H9 (cell line): ENCODE data around the gene SDC4. TPM values are rescaled to one million over a fixed set of nuclear protein-coding genes. Genes with fewer than 3 reads are reported as not detected.

Experiments used
- DNase-seq: peaks from one replicate; pipeline ENCODE4 v3.0.0-alpha.2; 2017
- H2AFZ ChIP-seq: one replicate; pipeline ENCODE4 v1.6.1; 2013; ENCODE audit warnings: mild to moderate bottlenecking, low read length, control low read depth, moderate library complexity
- H2AK5ac ChIP-seq: 2 replicates; pipeline ENCODE4 v1.6.1; 2013; ENCODE audit warnings: low read length, control low read depth, mixed read lengths; ENCODE audit not compliant: insufficient read length
- H2BK120ac ChIP-seq: one replicate; pipeline ENCODE4 v1.6.1; 2013; ENCODE audit warnings: low read depth, mild to moderate bottlenecking, low read length, control low read depth, inconsistent platforms; ENCODE audit not compliant: poor library complexity, severe bottlenecking
- H2BK12ac ChIP-seq: 2 replicates; pipeline ENCODE4 v1.6.1; 2013; ENCODE audit warnings: low read length, control low read depth, mixed read lengths, low read depth; ENCODE audit not compliant: insufficient read length
- H2BK15ac ChIP-seq: 2 replicates; pipeline ENCODE4 v1.6.1; 2013; ENCODE audit warnings: low read depth, low read length, control low read depth
- H2BK20ac ChIP-seq: one replicate; pipeline ENCODE4 v1.6.1; 2013; ENCODE audit warnings: low read depth, mild to moderate bottlenecking, low read length, control low read depth, inconsistent platforms; ENCODE audit not compliant: poor library complexity, severe bottlenecking
- H2BK5ac ChIP-seq: 2 replicates; pipeline ENCODE4 v1.6.1; 2013; ENCODE audit warnings: low read length, control low read depth, mixed read lengths; ENCODE audit not compliant: insufficient read length
- H3K14ac ChIP-seq: 2 replicates; pipeline ENCODE4 v1.6.1; 2013; ENCODE audit warnings: low read length, control low read depth; ENCODE audit not compliant: insufficient read depth
- H3K18ac ChIP-seq: 2 replicates; pipeline ENCODE4 v1.6.1; 2013; ENCODE audit warnings: low read depth, mild to moderate bottlenecking, mixed read lengths, low read length, control low read depth; ENCODE audit not compliant: insufficient read length
- H3K23ac ChIP-seq: 2 replicates; pipeline ENCODE4 v1.6.1; 2013; ENCODE audit warnings: low read length, control low read depth, mixed read lengths, low read depth; ENCODE audit not compliant: insufficient read length
- H3K23me2 ChIP-seq: 2 replicates; pipeline ENCODE4 v1.6.1; 2013; ENCODE audit warnings: low read depth, mild to moderate bottlenecking, mixed read lengths, low read length, control low read depth; ENCODE audit not compliant: insufficient read length, poor library complexity, severe bottlenecking
- H3K27ac ChIP-seq: 2 replicates; pipeline ENCODE4 v1.5.1; 2013; ENCODE audit warnings: low read length, control low read depth, mixed read lengths, low read depth; ENCODE audit not compliant: insufficient read length
- H3K27me3 ChIP-seq: 2 replicates; pipeline ENCODE4 v1.6.1; 2013; ENCODE audit warnings: low read length, control low read depth, inconsistent platforms; ENCODE audit not compliant: insufficient read depth
- H3K4ac ChIP-seq: 2 replicates; pipeline ENCODE4 v1.6.1; 2013; ENCODE audit warnings: low read depth, mild to moderate bottlenecking, control low read depth, inconsistent platforms, low read length, moderate library complexity
- H3K4me1 ChIP-seq: 2 replicates; pipeline ENCODE4 v1.6.1; 2013; ENCODE audit warnings: low read length, control low read depth, inconsistent platforms; ENCODE audit not compliant: insufficient read depth
- H3K4me2 ChIP-seq: 2 replicates; pipeline ENCODE4 v1.6.1; 2013; ENCODE audit warnings: low read length, control low read depth, mixed read lengths; ENCODE audit not compliant: insufficient read length, insufficient read depth
- H3K56ac ChIP-seq: 2 replicates; pipeline ENCODE4 v1.6.1; 2013; ENCODE audit warnings: low read depth, mild to moderate bottlenecking, mixed read lengths, low read length, control low read depth; ENCODE audit not compliant: insufficient read length
- H3K79me1 ChIP-seq: 2 replicates; pipeline ENCODE4 v1.6.1; 2013; ENCODE audit warnings: low read depth, mild to moderate bottlenecking, moderate library complexity, low read length, control low read depth, inconsistent platforms; ENCODE audit not compliant: insufficient read depth, poor library complexity, severe bottlenecking
- H3K79me2 ChIP-seq: 2 replicates; pipeline ENCODE4 v1.6.1; 2013; ENCODE audit warnings: low read length, control low read depth, inconsistent platforms; ENCODE audit not compliant: insufficient read depth
- H3K9ac ChIP-seq: 2 replicates; pipeline ENCODE4 v1.6.1; 2013; ENCODE audit warnings: low read length, control low read depth, mixed read lengths; ENCODE audit not compliant: insufficient read length; ENCODE audit errors: extremely low read depth
- H3K9me3 ChIP-seq: one replicate; pipeline ENCODE4 v1.6.1; 2013; ENCODE audit warnings: low read depth, low read length, inconsistent platforms; ENCODE audit not compliant: control insufficient read depth
- H3T11ph ChIP-seq: one replicate; pipeline ENCODE4 v1.6.1; 2013; ENCODE audit warnings: mild to moderate bottlenecking, low read length, control low read depth, inconsistent platforms
- H4K20me1 ChIP-seq: one replicate; pipeline ENCODE4 v1.6.1; 2013; ENCODE audit not compliant: control insufficient read depth, insufficient read length, insufficient read depth
- H4K5ac ChIP-seq: 2 replicates; pipeline ENCODE4 v1.6.1; 2013; ENCODE audit warnings: low read depth, mild to moderate bottlenecking, mixed read lengths, low read length, control low read depth; ENCODE audit not compliant: insufficient read length
- H4K8ac ChIP-seq: replicated peaks from 2 replicates; pipeline ENCODE4 v1.6.1; 2013; ENCODE audit warnings: low read length, control low read depth, mixed read lengths, low read depth; ENCODE audit not compliant: insufficient read length
- H4K91ac ChIP-seq: 2 replicates; pipeline ENCODE4 v1.6.1; 2013; ENCODE audit warnings: low read depth, mild to moderate bottlenecking, moderate library complexity, mixed read lengths, low read length, control low read depth; ENCODE audit not compliant: insufficient read length
- H3K27ac Mint-ChIP-seq, 3 experiments: 2 replicates in 2 of 3; 3 replicates in 1 of 3; pipeline ENCODE4 v1.8.0; 2020 to 2021; ENCODE audit warnings: mixed read lengths in 3 of 3, mild to moderate bottlenecking in 1 of 3, moderate library complexity in 1 of 3
- H3K27me3 Mint-ChIP-seq: 2 replicates; pipeline ENCODE4 v1.8.0; 2021; ENCODE audit warnings: low read depth, mild to moderate bottlenecking, moderate library complexity, mixed read lengths
- H3K36me3 Mint-ChIP-seq, 3 experiments: 2 replicates in 2 of 3; 3 replicates in 1 of 3; pipeline ENCODE4 v1.8.0; 2020 to 2021; ENCODE audit warnings: low read depth in 3 of 3, mixed read lengths in 3 of 3; ENCODE audit not compliant: insufficient read depth in 1 of 3
- H3K4me1 Mint-ChIP-seq, 2 experiments: 2 replicates each; pipeline ENCODE4 v1.8.0; 2020; ENCODE audit warnings: mixed read lengths in 2 of 2
- H3K4me3 Mint-ChIP-seq, 2 experiments: 2 replicates in 1 of 2; 3 replicates in 1 of 2; pipeline ENCODE4 v1.8.0; 2020 to 2021; ENCODE audit warnings: mild to moderate bottlenecking in 2 of 2, mixed read lengths in 2 of 2, moderate library complexity in 1 of 2
- H3K9me3 Mint-ChIP-seq, 2 experiments: 2 replicates in 1 of 2; 3 replicates in 1 of 2; pipeline ENCODE4 v1.8.0; 2020; ENCODE audit warnings: mild to moderate bottlenecking in 2 of 2, mixed read lengths in 2 of 2, moderate library complexity in 1 of 2
- WGBS: extraction: QIAGEN DNeasy Blood & Tissue Kit; methylation state at CpG from one replicate; pipeline ENCODE4 v1.1.7; 2013; ENCODE audit warnings: missing lambda C conversion rate, low lambda C conversion rate, mixed read lengths; ENCODE audit not compliant: insufficient read length; ENCODE audit errors: extremely low coverage; 5-methylcytosine and 5-hydroxymethylcytosine counted together
- total RNA-seq: library from RNA; stranded (reverse); gene quantifications from 2 replicates; pipeline ENCODE4 v1.2.1, GENCODE V29; 2021
- TF ChIP-seq, protein P1 (sequence below): fragments of 200-600 bp; sonication (generic); conservative IDR thresholded peaks from 3 replicates; pipeline ENCODE4 v1.8.0; 2021; ENCODE audit warnings: antibody characterized with exemption, mild to moderate bottlenecking

The SDC4 gene
- total RNA-seq, 1 experiment from 2014 or later: 50.7 TPM

DNA sequence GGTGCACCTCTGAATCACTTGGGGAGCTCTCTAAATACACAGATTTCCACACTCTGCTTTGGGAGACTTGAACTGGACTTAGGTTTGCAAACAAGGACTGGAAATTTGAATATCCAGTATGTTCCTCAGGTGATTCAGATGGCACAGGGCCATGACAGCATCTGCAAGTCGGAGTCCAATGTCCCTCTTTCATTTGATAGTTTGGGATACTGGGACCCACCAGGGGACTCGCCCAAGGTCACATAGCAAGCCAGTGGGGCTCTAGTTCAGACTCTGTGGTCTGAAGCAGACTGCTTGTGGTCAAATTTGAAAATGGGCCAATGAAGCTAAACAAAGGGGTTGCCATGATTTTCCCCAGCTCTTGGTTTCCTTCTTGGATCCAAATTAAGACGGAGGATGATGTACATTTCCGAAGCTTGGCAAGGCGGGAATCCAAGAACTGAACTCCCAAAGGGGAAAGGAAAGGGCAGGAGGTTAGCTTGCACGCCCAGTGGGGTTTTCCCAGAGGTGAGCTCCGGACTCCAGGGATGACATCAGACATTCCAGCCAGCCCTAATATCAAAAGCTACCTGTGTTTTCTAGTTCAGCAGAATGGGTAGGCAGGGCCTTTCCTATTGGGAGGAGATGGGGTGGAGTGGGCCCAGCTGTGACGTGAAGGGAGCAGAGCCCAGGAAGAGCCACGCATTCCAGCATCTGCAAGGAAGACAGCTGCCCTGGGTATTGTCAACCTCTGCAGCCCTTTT is 11.4 kb upstream of the SDC4 start:
- H3K4me1 Mint-ChIP-seq: peaks cover 35 to 41% of the 10 kb centered on the region in 2 experiments
- no peak overlapping the region for H4K5ac ChIP-seq
- no CpG with 5 or more reads among the region's 9 CpGs for WGBS
- no peak overlapping the region; a peak in 1 of 7 replicates for H3K27ac Mint-ChIP-seq
- no peak overlapping the region for H3K18ac ChIP-seq
- DNase-seq: no peak
- peaks cover 9% of the 10 kb centered on the region for H3K23me2 ChIP-seq
- no peaks in the 10 kb centered on the region for H3K9me3 ChIP-seq
- H3K36me3 Mint-ChIP-seq: no peaks in the 10 kb centered on the region
- no peak overlapping the region for H4K91ac ChIP-seq
- no peak overlapping the region for H2AK5ac ChIP-seq
- no peak overlapping the region for H2BK5ac ChIP-seq
- H3K4ac ChIP-seq: no peak overlapping the region
- no peak overlapping the region for H2BK12ac ChIP-seq
- peaks cover 6% of the 10 kb centered on the region; the same call in 1 of the 2 replicates for H3K4me1 ChIP-seq
- no peak overlapping the region for H2BK20ac ChIP-seq
- no peak overlapping the region for H3K27ac ChIP-seq
- no peaks in the 10 kb centered on the region for H3K27me3 Mint-ChIP-seq
- no peak overlapping the region for H2BK120ac ChIP-seq
- no peak overlapping the region for H3K9ac ChIP-seq
- TF ChIP-seq, protein P1, sequence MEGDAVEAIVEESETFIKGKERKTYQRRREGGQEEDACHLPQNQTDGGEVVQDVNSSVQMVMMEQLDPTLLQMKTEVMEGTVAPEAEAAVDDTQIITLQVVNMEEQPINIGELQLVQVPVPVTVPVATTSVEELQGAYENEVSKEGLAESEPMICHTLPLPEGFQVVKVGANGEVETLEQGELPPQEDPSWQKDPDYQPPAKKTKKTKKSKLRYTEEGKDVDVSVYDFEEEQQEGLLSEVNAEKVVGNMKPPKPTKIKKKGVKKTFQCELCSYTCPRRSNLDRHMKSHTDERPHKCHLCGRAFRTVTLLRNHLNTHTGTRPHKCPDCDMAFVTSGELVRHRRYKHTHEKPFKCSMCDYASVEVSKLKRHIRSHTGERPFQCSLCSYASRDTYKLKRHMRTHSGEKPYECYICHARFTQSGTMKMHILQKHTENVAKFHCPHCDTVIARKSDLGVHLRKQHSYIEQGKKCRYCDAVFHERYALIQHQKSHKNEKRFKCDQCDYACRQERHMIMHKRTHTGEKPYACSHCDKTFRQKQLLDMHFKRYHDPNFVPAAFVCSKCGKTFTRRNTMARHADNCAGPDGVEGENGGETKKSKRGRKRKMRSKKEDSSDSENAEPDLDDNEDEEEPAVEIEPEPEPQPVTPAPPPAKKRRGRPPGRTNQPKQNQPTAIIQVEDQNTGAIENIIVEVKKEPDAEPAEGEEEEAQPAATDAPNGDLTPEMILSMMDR: no peak
- H3K79me2 ChIP-seq: no peaks in the 10 kb centered on the region; the same call in 1 of the 2 replicates
- no peak overlapping the region for H2BK15ac ChIP-seq
- H3K4me2 ChIP-seq: no peak overlapping the region
- no peak overlapping the region for H4K8ac ChIP-seq
- H3K4me3 Mint-ChIP-seq: no peak overlapping the region
- H3K79me1 ChIP-seq: peaks cover 2% of the 10 kb centered on the region
- H2AFZ ChIP-seq: no peak overlapping the region
- H3K14ac ChIP-seq: no peak overlapping the region
- no peaks in the 10 kb centered on the region for H3K27me3 ChIP-seq
- no peaks in the 10 kb centered on the region for H3K9me3 Mint-ChIP-seq
- H3K23ac ChIP-seq: no peak overlapping the region
- no peak overlapping the region for H3K56ac ChIP-seq
- no peaks in the 10 kb centered on the region for H4K20me1 ChIP-seq
- H3T11ph ChIP-seq: no peak overlapping the region
